Measurements from ENCODE around the gene GCAT. TPM values are rescaled to one million over a fixed set of nuclear protein-coding genes. Genes with fewer than 3 reads are reported as not detected.
A peak's percentile ranks its signal among the peaks of the same experiment; 100 is the strongest.
"Not testable (repeated sequence)": the region's sequence is repeated elsewhere in the genome, so short reads cannot be mapped to it uniquely, and the experiment has no call there.

Gene GCAT
- polyA plus RNA-seq, 4 donors = 5.7 to 18.6 (median 12.5) TPM

DNA sequence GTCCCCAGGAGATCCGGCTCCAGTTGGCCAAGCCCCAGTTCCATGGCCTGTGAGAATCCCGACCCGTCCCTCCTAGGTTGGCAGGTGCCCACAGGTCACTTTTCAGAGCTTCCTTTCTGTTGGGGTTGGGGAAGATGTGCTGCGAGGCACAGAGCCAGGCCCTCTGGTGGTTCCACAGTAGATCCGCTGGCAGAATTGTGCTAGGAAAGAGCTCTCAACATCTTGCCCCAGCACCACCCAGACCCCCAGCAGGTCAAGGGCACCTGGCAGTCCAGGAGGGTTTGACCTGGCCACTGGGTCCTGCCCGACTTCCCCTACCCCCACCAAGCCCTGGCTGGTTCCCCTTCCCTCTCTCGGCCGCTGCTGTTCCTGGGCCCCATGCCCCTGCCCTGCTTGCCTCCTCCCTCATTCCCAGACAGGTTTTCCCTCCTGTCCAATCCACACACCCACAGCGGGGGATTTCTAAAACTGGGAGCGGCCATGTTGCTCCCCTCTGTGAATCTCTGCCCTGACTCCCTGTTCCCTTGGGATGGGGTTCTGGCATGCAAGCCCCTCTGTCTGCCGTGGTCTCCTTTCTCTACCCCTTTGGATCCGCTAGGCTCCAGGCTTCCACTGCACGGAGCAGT lies 26.2 kb upstream of the GCAT start:
- DNase-seq (ENCODE audit: low read depth in 4 of 4, low spot score in 3 of 4) = no peak

DNA sequence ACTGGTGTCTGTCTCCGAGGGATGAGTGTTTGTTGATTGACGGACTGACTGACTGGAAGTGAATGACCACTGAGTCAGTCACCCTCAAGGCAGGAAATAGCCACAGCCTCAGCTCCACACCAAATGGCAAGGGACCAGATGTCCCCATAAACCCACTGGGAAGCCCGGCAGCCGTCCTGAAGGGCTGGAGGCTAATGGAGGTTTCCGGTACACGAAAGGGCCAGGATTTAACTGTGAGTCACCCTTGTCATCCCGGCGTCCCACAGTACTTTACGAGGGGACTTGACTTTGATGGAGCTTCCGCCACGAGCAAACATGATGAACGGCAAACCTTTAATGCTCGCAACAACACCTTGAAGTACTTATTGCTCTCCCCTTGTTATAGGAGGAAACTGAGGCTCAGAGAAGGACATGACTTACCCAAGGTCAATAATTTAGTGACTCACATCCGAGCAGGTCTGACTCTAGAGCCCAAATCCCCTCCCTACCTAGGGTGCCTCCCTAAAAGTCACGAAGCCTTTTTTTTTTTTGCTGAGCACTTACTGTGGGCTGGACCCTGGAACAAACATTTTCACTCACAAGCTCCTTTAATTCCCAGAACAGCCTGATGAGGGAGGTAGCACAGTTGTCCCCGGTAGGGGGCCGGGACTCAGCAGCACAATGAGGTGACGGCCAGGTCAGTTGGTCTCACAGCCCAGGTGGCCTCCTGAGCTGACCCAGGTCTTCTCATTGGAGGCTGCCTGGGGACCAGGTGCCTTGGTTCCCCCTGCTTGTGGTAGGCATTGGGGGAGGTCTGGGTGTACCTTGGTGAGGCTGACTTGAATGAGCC lies 25.2 kb upstream of the GCAT start:
- no peak for DNase-seq (ENCODE audit: low read depth in 4 of 4, low spot score in 3 of 4)

DNA sequence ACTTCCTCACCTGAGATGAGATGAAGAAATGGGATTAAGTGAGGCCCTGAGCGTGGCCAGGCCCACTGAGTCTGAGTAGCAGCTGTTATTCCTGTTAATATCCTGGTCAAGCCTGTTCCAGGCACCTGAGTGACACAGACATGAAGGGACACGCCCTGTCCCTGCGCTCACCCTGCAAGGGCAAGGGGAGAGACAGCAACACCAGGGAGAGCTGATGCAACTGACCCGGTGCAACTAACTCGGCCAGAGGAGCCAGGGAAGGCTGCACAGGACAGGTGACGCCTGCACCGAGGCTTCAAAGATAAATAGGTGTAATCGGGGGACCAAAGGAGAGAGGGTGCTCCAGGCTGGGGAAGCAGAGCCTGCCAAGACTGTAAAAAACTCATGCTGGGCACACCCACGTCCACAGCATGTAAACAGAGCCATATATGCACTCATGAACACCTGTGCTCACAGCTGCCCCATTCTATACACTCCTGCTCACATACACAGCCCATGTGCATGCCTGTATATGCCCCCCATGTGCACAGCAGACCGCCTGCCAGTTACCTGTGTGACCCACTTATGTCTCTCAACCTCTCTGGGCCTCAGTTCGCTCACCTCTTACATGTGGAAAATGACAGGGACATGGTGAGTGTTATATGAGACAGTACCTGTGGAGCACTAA lies 22.8 kb upstream of the GCAT start:
- no peak for DNase-seq (ENCODE audit: low read depth in 4 of 4, low spot score in 3 of 4)

DNA sequence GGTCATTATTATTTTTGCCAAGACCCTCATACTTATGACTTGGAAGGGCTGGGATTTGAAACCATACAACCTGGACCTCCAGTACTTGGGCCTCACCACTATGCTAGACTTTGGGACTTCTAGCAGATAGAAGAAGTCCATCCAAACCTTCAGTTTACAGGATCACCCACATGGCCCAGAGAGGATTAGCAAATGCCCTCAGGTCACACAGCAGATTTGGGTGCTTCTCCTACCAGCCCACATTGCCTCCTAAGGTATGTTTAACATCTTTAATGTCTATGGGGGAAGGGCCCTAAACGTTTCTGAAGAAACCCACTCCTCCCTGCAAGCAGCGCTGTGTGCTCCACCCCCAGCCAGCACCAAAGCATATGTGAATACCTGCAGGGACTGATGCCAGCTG lies 17.5 kb upstream of the GCAT start:
- no peak for DNase-seq (ENCODE audit: low read depth in 4 of 4, low spot score in 3 of 4)

DNA sequence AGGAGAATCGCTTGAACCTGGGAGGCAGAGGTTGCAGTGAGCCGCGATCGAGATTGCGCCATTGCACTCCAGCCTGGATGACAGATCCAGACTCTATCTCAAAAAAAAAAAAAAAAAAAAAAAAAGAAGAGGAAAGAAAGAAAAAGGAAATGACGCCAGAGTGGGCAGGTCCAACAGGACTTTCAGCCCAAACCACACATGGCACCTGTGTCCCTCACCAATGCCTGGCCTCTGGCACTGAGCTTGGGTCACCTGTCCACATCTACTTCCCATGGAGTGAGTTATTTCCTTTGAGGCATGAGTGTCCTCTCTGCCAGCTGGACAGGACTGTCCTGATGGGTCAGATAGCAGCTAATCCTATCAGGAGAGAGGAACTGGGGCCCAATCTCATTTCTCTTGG lies 15.2 kb upstream of the GCAT start:
- no peak for DNase-seq (ENCODE audit: low read depth in 4 of 4, low spot score in 3 of 4)

DNA sequence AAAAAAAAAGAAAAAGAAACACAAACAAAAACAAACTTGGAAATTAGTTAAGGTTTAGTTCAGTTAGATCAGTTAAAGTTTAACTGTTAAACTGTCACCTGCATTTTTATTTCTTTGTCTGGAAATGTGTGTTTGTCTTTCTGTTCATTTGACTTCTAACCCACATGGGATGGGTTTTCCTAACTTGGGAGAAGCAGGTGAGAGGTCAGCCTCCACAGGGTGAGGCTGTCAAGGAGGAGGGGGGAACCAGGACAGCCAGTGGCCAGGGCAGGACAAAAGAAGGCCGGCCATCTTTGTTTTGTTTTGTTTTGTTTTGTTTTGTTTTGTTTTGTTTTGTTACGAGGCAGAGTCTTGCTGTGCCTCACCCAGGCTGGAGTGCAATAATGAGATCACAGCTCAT lies 13.4 kb upstream of the GCAT start:
- DNase-seq (ENCODE audit: low read depth in 4 of 4, low spot score in 3 of 4) = no peak

DNA sequence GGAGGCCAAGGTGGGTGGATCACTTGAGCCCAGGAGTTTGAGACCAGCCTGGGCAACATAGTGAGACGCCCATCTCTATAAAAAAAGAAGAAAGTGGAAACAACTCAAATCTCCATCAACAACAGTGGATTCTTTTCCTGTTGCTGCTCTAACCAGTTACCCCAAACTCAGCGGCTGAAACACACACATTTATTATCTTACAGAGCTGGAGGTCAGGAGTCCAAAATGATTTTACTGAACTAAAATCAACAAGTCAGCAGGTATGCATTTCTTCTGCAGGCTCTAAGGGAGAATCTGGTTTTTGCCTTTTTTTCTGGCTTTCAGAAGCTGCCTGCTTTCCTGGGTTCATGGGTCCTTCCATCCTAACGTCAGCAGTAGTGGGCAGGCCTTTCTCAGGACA lies 11.7 kb upstream of the GCAT start:
- no peak for DNase-seq (ENCODE audit: low read depth in 4 of 4, low spot score in 3 of 4)

DNA sequence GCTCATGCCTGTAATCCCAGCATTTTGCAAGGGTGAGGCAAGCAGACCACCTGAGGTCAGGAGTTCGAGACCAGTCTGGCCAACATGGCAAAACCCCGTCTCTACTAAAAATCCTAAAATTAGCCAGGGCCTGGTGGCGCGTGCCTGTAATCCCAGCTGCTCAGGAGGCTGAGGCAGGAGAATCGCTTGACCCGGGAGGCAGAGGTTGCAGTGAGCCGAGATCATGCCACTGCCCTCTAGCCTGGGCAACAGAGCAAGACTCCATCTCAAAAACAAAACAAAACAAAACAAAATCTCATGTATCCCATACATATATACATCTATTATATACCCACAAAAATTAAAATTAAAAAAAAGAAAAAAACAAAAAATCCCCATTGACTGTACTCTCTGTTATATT lies 10.5 kb upstream of the GCAT start:
- not testable (repeated sequence) for DNase-seq (ENCODE audit: low read depth in 4 of 4, low spot score in 3 of 4)

DNA sequence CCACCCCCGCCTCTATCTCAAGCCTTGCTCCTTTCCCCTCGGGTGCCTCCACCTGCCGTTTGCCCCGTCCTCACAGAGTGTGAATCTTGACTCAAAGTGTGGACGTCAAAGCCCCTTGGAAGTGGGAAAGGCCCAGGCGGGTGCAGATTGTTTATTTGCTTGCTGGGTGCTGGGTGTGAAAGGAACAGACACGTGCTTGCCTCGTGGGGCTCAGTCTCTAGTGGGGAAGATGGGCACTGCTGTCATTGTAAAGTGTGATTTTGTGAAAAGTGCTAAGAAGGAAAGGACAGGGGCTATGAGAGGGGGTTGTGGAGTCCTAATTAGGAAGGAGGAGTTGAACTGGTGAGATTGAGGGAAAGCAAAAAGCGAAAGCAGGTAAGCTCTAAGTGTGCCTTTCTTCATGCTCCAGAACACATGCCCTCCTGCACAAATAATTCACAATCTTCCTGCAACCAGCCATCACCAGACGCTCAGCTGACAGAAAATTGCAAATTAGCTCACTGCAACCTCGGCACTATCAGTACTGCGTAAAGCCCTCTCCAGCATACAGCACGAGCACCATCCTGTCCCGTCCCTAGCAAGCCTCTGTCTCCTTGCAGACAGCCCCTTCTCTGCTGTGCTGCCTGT lies 9.7 kb upstream of the GCAT start:
- no peak for DNase-seq (ENCODE audit: low read depth in 4 of 4, low spot score in 3 of 4)

DNA sequence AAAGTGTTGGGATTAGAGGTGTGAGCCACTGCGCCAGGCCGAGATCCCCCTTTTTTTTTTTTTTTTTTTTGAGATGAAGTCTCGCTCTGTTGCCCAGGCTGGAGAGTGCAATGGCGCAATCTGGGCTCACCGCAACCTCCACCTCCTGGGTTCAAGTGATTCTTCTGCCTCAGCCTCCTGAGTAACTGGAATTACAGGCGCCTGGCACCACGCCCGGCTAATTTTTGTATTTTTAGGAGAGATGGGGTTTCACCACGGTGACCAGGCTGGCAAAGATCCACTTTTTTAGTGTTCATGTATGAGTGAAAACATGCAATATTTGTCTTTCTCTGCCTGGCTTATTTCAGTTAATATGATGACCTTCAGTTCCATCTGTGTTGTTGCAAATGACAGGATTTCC lies 7.8 kb upstream of the GCAT start:
- DNase-seq (ENCODE audit: low read depth in 4 of 4, low spot score in 3 of 4) = not testable (repeated sequence)

DNA sequence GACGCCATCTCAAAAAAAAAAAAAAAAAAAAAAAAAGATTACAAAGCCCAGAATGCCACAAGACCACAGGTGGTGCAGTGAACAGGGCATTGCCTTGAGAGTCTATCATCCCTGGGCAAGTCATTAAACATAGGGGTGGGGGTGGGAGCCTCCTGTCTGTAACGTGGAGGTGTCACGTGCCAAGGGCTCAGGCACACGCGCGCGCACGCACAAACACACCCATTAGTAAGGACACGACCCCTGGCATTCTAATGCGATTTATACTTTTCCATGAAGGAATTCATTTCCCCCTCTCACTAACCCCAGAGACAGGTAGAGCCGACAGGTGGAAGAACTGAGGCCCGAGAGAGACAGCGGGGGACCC lies 5.8 kb upstream of the GCAT start:
- DNase-seq (ENCODE audit: low read depth in 4 of 4, low spot score in 3 of 4) = no peak

DNA sequence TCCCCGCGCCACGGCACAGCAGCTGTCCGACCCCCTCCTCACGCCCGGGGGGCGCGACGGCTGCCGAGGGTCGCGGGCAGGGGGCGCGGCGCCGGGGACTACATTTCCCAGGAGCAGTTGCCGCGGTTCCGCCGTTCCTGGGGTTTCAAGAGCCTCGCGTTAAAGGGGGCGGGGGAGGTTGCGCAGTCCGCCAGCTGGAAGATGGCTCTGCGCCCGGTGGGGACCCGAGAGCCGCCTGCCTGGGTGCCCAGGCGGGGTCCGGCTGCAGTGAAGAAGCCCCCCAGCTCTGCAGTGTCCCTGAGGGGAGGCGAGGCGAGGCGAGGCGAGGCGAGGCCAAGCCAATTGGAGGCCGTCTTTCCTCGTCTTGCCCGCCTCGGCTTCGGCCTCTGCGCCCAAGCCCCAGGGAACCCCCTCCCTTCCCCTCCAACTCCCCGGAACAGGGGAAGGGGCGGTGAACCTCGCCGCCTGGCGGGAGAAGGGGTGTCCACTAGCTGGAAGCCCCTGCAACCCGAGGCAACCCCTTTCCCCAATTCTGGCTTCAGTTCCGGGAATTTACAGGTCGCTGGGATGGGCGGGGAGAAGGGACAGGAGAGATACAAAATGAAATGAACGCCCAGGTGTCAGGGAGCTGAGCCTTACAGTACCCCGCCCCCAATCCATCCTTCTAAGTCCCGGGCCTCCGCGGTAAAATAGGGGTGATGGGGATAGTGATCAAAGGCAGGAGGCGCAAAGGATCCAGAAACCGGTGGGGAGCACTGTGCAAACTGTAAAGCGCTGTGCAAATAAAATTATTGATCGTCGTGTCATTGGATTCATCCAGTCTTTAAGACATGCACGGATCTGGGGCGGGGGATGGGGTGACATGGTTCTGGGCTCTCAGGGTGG lies 5.2 kb upstream of the GCAT start:
- no peak for DNase-seq (ENCODE audit: low read depth in 4 of 4, low spot score in 3 of 4)

DNA sequence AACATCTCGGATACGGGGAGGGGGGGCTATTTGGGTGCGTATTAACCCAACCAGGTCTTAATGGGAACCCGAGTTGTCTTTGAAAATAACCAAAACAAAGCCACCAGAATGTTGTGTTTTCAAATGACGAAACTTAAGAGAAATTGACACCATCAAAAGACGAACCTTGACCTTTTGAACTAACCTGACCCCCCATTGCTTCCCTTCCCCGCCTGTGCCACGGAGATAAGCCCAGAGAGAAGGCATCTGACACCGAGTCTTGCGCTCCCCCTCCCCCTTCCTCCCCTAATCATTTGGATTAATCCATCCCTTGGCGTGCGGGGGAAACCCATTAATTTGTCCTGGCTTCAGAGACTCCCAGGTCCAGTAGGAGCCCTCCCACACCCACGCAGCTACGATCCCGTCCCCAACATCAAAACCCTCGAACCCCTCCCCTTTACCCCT lies 4.5 kb upstream of the GCAT start:
- no peak for DNase-seq (ENCODE audit: low read depth in 4 of 4, low spot score in 3 of 4)

DNA sequence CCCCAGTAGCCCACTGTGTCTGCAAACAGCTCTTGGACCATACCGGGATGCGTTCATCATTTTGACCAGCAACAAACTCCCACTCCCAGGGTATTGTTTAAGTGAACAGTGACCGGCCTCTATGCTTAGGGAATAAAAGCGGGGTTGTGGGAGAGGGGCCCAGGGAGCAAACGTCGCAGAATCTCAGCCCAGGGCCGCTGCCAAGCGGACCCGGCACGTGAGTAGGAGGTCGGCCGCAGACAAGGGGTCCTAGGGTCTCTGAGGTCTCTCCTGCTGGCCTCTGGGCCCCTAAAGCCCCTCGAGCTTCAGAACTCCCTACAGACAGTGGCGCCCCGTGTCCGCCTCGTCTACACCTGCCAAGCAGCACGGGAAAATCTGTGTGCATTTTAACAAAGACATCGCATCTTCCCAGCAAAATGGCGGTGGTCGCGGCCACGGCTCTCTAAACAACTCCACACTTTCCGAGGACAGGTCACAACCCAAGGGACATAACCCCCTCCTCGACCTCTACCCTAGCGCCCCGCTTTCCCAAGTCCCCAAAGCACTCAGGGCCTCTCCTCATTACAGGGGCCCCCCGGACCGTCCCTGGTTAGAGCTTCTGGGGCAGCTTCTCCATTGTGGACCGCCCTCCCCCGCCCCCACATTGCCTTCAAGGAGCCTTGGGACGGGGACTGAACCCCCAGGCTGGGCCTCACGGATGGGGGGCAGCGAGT lies 3.9 kb upstream of the GCAT start:
- no peak for DNase-seq (ENCODE audit: low read depth in 4 of 4, low spot score in 3 of 4)

DNA sequence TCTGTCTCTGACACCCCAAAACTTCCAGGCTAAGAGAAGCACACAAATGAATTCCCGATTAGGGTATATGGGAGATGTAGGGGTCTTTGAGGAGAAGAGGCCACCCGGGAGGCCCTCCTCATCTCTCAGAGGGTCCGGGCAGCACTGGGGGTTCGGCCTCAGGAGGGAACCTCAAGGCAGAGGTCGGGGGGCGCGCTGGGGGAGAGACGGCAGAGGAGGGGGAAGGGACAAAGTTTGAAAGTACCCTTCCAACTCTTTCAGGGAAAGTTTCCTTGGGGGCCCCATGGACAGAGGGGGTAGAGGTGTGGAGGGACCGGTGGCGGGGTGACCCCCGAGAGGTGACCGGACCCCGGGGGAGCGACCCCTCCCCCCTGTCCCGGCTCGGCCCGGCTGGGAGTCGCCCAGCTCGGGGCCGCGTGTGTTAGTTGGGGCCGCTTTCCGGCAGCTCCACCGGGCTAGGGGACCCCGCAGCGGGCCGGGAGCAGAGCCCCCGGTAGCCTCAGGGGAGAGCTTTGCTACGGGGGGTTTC lies 3.3 kb upstream of the GCAT start:
- no peak for DNase-seq (ENCODE audit: low read depth in 4 of 4, low spot score in 3 of 4)

DNA sequence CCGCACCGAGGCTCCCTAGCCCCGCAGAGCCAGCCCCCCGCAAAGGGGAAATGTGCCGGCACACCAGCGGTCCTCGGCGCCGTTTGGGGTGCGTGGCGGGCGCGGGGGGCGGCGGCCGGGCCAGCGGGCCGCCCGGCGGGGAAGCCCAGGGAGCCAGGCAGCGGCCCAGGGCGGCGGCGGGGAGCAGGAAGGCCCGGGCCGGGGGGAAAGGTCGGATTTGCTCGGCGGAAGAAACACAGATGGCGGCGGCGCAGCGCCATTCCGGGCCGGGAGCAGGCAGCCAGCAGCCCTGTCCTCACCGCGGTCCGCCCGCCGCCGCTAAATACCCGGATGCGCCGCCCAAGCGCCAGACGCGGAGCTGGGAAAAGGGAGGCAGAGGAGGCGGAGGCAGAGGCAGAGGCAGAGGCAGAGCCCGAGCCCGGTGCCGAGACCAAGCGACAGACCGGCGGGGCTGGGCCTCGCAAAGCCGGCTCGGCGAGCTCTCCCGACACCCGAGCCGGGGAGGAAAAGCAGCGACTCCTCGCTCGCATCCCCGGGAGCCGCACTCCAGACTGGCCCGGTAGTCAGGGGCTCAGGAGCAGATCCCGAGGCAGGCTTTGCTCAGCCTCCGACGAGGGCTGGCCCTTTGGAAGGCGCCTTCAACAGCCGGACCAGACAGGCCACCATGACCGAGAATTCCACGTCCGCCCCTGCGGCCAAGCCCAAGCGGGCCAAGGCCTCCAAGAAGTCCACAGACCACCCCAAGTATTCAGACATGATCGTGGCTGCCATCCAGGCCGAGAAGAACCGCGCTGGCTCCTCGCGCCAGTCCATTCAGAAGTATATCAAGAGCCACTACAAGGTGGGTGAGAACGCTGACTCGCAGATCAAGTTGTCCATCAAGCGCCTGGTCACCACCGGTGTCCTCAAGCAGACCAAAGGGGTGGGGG lies 2.6 kb upstream of the GCAT start:
- DNase-seq (ENCODE audit: low read depth in 4 of 4, low spot score in 3 of 4) = peak in 1 of 4 donors; percentile 77

DNA sequence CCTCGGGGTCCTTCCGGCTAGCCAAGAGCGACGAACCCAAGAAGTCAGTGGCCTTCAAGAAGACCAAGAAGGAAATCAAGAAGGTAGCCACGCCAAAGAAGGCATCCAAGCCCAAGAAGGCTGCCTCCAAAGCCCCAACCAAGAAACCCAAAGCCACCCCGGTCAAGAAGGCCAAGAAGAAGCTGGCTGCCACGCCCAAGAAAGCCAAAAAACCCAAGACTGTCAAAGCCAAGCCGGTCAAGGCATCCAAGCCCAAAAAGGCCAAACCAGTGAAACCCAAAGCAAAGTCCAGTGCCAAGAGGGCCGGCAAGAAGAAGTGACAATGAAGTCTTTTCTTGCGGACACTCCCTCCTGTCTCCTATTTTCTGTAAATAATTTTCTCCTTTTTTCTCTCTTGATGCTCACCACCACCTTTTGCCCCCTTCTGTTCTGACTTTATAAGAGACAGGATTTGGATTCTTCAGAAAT lies 1.9 kb upstream of the GCAT start:
- DNase-seq (ENCODE audit: low read depth in 4 of 4, low spot score in 3 of 4) = no peak

All from left renal pelvis (tissue), 4 donors.